H1 (cell line): ENCODE results near the gene AIFM1. TPM values are rescaled to one million over a fixed set of nuclear protein-coding genes. Genes with fewer than 3 reads are reported as not detected.

ENCODE experiments used
- CTCF ChIA-PET: fragments of 300-600 bp; sonication (Branson Sonifier 250); formaldehyde crosslinking; loops from one replicate; lab custom pipeline; 2021; ENCODE audit not compliant: partially characterized antibody; lab: Charles Lee
- POLR2A ChIA-PET: fragments of 300-600 bp; sonication (Branson Sonifier 250); formaldehyde crosslinking; loops from one replicate; lab custom pipeline; 2021; ENCODE audit warnings: inconsistent platforms; ENCODE audit not compliant: partially characterized antibody; lab: Charles Lee
- DNase-seq, 2 experiments: peaks; one replicate each; pipeline versions ENCODE4 v3.0.0 to v3.0.0-alpha.2; 2010 to 2022; ENCODE audit warnings: low spot score in 2 of 2, low read depth in 1 of 2, mixed read lengths in 1 of 2
- FAIRE-seq: peaks from 2 replicates; lab custom pipeline; 2011; peaks lifted over from hg19 to GRCh38; lab: Jason Lieb, UNC
- H2AFZ ChIP-seq: 2 replicates; pipeline ENCODE4 v1.8.1; 2012; ENCODE audit warnings: low read length, inconsistent platforms
- H2AK5ac ChIP-seq: 2 replicates; pipeline ENCODE4 v1.6.1; 2013; ENCODE audit warnings: low read depth, low read length
- H2BK120ac ChIP-seq: replicated peaks from 2 replicates; pipeline ENCODE3; 2013; ENCODE audit warnings: low read depth, low read length, inconsistent platforms
- H2BK12ac ChIP-seq: 2 replicates; pipeline ENCODE4 v1.6.1; 2013; ENCODE audit warnings: low read depth, low read length
- H2BK15ac ChIP-seq: 2 replicates; pipeline ENCODE4 v1.6.1; 2013; ENCODE audit warnings: low read length
- H2BK20ac ChIP-seq: 2 replicates; pipeline ENCODE4 v1.6.1; 2013; ENCODE audit warnings: low read length
- H2BK5ac ChIP-seq: 2 replicates; pipeline ENCODE4 v1.6.1; 2013; ENCODE audit warnings: low read depth, low read length
- H3K14ac ChIP-seq: 2 replicates; pipeline ENCODE4 v1.6.1; 2013; ENCODE audit warnings: inconsistent platforms; ENCODE audit not compliant: insufficient read length
- H3K18ac ChIP-seq: 2 replicates; pipeline ENCODE4 v1.6.1; 2013; ENCODE audit warnings: low read length; ENCODE audit errors: extremely low read depth
- H3K23ac ChIP-seq: 2 replicates; pipeline ENCODE4 v1.6.1; 2013; ENCODE audit warnings: inconsistent platforms; ENCODE audit not compliant: insufficient read length
- H3K23me2 ChIP-seq: 2 replicates; pipeline ENCODE4 v1.6.1; 2013; ENCODE audit warnings: low read depth, low read length
- H3K27ac ChIP-seq: 2 replicates; pipeline ENCODE4 v1.6.1; 2011; ENCODE audit warnings: low read depth, low read length, inconsistent platforms
- H3K27me3 ChIP-seq, 4 experiments: replicated peaks in 1 of 4; 1 replicate in 1 of 4; 2 replicates in 3 of 4; pipeline versions ENCODE4 v1.6.1 to v1.8.1; 2011 to 2013; ENCODE audit warnings: low read length in 3 of 4, mild to moderate bottlenecking in 3 of 4, inconsistent platforms in 2 of 4, mixed read lengths in 2 of 4, moderate library complexity in 1 of 4; ENCODE audit not compliant: control insufficient read depth in 3 of 4, insufficient read depth in 3 of 4; ENCODE audit errors: extremely low read depth in 1 of 4
- H3K36me3 ChIP-seq, 4 experiments: 2 replicates each; pipeline versions ENCODE4 v1.6.1 to v1.8.1; 2011 to 2013; ENCODE audit warnings: mild to moderate bottlenecking in 4 of 4, low read length in 3 of 4, moderate library complexity in 2 of 4, control low read depth in 1 of 4, inconsistent platforms in 1 of 4; ENCODE audit not compliant: insufficient read depth in 4 of 4, control insufficient read depth in 2 of 4
- H3K4ac ChIP-seq: replicated peaks from 2 replicates; pipeline ENCODE3; 2013; ENCODE audit warnings: low read length, low read depth, mixed read lengths, inconsistent platforms; ENCODE audit not compliant: insufficient read length
- H3K4me1 ChIP-seq, 4 experiments: replicated peaks in 1 of 4; 1 replicate in 1 of 4; 2 replicates in 3 of 4; pipeline versions ENCODE4 v1.6.1 to v1.8.1; 2011 to 2013; ENCODE audit warnings: low read length in 3 of 4, inconsistent platforms in 2 of 4, mixed read lengths in 1 of 4; ENCODE audit not compliant: insufficient read depth in 4 of 4, control insufficient read depth in 3 of 4
- H3K4me2 ChIP-seq, 2 experiments: 2 replicates each; pipeline versions ENCODE4 v1.6.1 to v1.8.1; 2011 to 2013; ENCODE audit warnings: low read depth in 2 of 2, low read length in 2 of 2, control low read depth in 1 of 2, inconsistent platforms in 1 of 2, mild to moderate bottlenecking in 1 of 2; ENCODE audit not compliant: insufficient read depth in 1 of 2
- H3K4me3 ChIP-seq, 4 experiments: fragments of 200-600, 300-600 bp in 1 of 4; sonication (generic), shearing (Covaris generic), sonication (Bioruptor Twin) in 1 of 4; 2 replicates each; pipeline versions ENCODE4 v1.5.1 to v1.8.1; 2011 to 2016; ENCODE audit warnings: low read length in 4 of 4, low read depth in 3 of 4, control low read depth in 2 of 4, inconsistent platforms in 2 of 4, mild to moderate bottlenecking in 2 of 4, mixed read lengths in 1 of 4, moderate library complexity in 1 of 4; ENCODE audit not compliant: insufficient read depth in 2 of 4; ENCODE audit errors: extremely low read depth in 1 of 4
- H3K56ac ChIP-seq: replicated peaks from 2 replicates; pipeline ENCODE3; 2013; ENCODE audit warnings: low read depth, mild to moderate bottlenecking, mixed read lengths, low read length, inconsistent platforms; ENCODE audit not compliant: insufficient read length
- H3K79me1 ChIP-seq: 2 replicates; pipeline ENCODE4 v1.6.1; 2013; ENCODE audit warnings: low read depth, low read length, control low read depth
- H3K79me2 ChIP-seq, 2 experiments: 2 replicates each; pipeline versions ENCODE4 v1.6.1 to v1.8.1; 2012 to 2013; ENCODE audit warnings: low read length in 2 of 2, mild to moderate bottlenecking in 2 of 2, inconsistent platforms in 1 of 2; ENCODE audit not compliant: insufficient read depth in 2 of 2, control insufficient read depth in 1 of 2
- H3K9ac ChIP-seq, 4 experiments: replicated peaks in 1 of 4; 1 replicate in 1 of 4; 2 replicates in 3 of 4; pipeline versions ENCODE4 v1.6.1 to v1.8.1; 2011 to 2013; ENCODE audit warnings: low read depth in 3 of 4, low read length in 3 of 4, control low read depth in 2 of 4, mild to moderate bottlenecking in 2 of 4, moderate library complexity in 2 of 4, inconsistent platforms in 1 of 4; ENCODE audit errors: extremely low read depth in 1 of 4
- H3K9me3 ChIP-seq, 2 experiments: 2 replicates each; pipeline versions ENCODE4 v1.6.1 to v1.8.1; 2012 to 2013; ENCODE audit warnings: mild to moderate bottlenecking in 2 of 2, moderate library complexity in 2 of 2, control low read depth in 1 of 2, inconsistent platforms in 1 of 2, low read depth in 1 of 2, low read length in 1 of 2, mixed read lengths in 1 of 2; ENCODE audit not compliant: insufficient read depth in 2 of 2
- H4K20me1 ChIP-seq, 2 experiments: replicated peaks in 1 of 2; 2 replicates each; pipeline versions ENCODE3 to v1.8.1; 2011 to 2013; ENCODE audit warnings: inconsistent platforms in 2 of 2, low read length in 2 of 2, mild to moderate bottlenecking in 1 of 2; ENCODE audit not compliant: insufficient read depth in 2 of 2, control insufficient read depth in 1 of 2
- H4K5ac ChIP-seq: 2 replicates; pipeline ENCODE4 v1.6.1; 2013; ENCODE audit warnings: low read length, low read depth, mixed read lengths, inconsistent platforms; ENCODE audit not compliant: insufficient read length
- H4K8ac ChIP-seq: 2 replicates; pipeline ENCODE4 v1.8.0; 2013; ENCODE audit warnings: mild to moderate bottlenecking, moderate library complexity, low read length, inconsistent platforms; ENCODE audit not compliant: insufficient read depth; ENCODE audit errors: extremely low read depth
- H4K91ac ChIP-seq: replicated peaks from 2 replicates; pipeline ENCODE3; 2013; ENCODE audit warnings: low read length, mixed read lengths, inconsistent platforms; ENCODE audit not compliant: insufficient read length
- BCL11A ChIP-seq, 2 experiments: IDR thresholded peaks; one replicate each; pipeline ENCODE4 v1.6.1; 2011; ENCODE audit warnings: low read depth in 2 of 2, low read length in 2 of 2, mild to moderate bottlenecking in 2 of 2
- KDM1A ChIP-seq: fragments of 200-600, 300-600 bp; sonication (generic); IDR thresholded peaks from 2 replicates; pipeline ENCODE4 v1.7.1; 2016; ENCODE audit warnings: mild to moderate bottlenecking, low read length, borderline replicate concordance
- PHF8 ChIP-seq: fragments of 200-600 bp; sonication (generic); conservative IDR thresholded peaks from 2 replicates; pipeline ENCODE4 v1.7.1; 2012; ENCODE audit warnings: low read depth, mild to moderate bottlenecking, inconsistent platforms, low read length, moderate library complexity
- SP1 ChIP-seq: IDR thresholded peaks from 2 replicates; pipeline ENCODE4 v1.6.1; 2011; ENCODE audit warnings: low read depth, low read length
- SP2 ChIP-seq: IDR thresholded peaks from 2 replicates; pipeline ENCODE4 v1.6.1; 2012; ENCODE audit warnings: mild to moderate bottlenecking, low read length, inconsistent platforms
- SUZ12 ChIP-seq: fragments of 200-600 bp; sonication (generic); IDR thresholded peaks from 2 replicates; pipeline ENCODE4 v1.6.1; 2012; ENCODE audit warnings: mild to moderate bottlenecking, inconsistent platforms, low read length, moderate library complexity, mixed read lengths
- WGBS, 2 experiments: shearing (Covaris generic) in 1 of 2; methylation state at CpG; one replicate each; pipeline versions ENCODE4 v1.1.6 to v1.1.7; 2013 to 2015; ENCODE audit warnings: low lambda C conversion rate in 2 of 2, mixed read lengths in 2 of 2, inconsistent platforms in 1 of 2, low coverage in 1 of 2, missing lambda C conversion rate in 1 of 2; ENCODE audit not compliant: insufficient replicate concordance in 2 of 2, insufficient coverage in 1 of 2, insufficient read length in 1 of 2; ENCODE audit errors: extremely low coverage in 1 of 2, missing lambda C conversion rate in 1 of 2; 5-methylcytosine and 5-hydroxymethylcytosine counted together
- polyA plus RNA-seq, 7 experiments: library from polyadenylated mRNA; depleted of rRNA in 3 of 7; stranded (reverse) in 5 of 7; unstranded in 2 of 7; fragments of >200 nt in 5 of 7; fragments of 200-250 nt in 2 of 7; gene quantifications; 1 replicate in 5 of 7; 2 replicates in 1 of 7; 4 replicates in 1 of 7; pipeline versions ENCODE4 v1.2.1 to v1.2.3, GENCODE V29; 2011 to 2013; ENCODE audit warnings: missing spikeins in 2 of 7, mixed read lengths in 2 of 7
- total RNA-seq: library from RNA; stranded (reverse); fragmentation: NEBNext Ultra II Directional; extraction: Animal tissue kit (Norgen Biotek cat#: 25700); gene quantifications from 2 replicates; pipeline ENCODE4 v1.2.1, GENCODE V29; 2021
- TF ChIP-seq, protein P1 (sequence below): IDR thresholded peaks from 2 replicates; pipeline ENCODE4 v1.6.1; 2012; ENCODE audit warnings: inconsistent platforms
- TF ChIP-seq, protein P2 (sequence below), 3 experiments: IDR thresholded peaks; 1 replicate in 2 of 3; 2 replicates in 1 of 3; pipeline versions ENCODE4 v1.5.1 to v1.6.1; 2011; ENCODE audit warnings: low read length in 3 of 3, mild to moderate bottlenecking in 3 of 3, inconsistent platforms in 2 of 3, low read depth in 1 of 3, moderate library complexity in 1 of 3; ENCODE audit not compliant: insufficient read depth in 1 of 3; ENCODE audit errors: control extremely low read depth in 1 of 3

The AIFM1 gene
- total and polyA plus RNA-seq, 2 of the 8 experiments (the other 6 are each of a cell fraction or from before 2014, with no cell fraction given), result 34.1 to 55.4 TPM

DNA sequence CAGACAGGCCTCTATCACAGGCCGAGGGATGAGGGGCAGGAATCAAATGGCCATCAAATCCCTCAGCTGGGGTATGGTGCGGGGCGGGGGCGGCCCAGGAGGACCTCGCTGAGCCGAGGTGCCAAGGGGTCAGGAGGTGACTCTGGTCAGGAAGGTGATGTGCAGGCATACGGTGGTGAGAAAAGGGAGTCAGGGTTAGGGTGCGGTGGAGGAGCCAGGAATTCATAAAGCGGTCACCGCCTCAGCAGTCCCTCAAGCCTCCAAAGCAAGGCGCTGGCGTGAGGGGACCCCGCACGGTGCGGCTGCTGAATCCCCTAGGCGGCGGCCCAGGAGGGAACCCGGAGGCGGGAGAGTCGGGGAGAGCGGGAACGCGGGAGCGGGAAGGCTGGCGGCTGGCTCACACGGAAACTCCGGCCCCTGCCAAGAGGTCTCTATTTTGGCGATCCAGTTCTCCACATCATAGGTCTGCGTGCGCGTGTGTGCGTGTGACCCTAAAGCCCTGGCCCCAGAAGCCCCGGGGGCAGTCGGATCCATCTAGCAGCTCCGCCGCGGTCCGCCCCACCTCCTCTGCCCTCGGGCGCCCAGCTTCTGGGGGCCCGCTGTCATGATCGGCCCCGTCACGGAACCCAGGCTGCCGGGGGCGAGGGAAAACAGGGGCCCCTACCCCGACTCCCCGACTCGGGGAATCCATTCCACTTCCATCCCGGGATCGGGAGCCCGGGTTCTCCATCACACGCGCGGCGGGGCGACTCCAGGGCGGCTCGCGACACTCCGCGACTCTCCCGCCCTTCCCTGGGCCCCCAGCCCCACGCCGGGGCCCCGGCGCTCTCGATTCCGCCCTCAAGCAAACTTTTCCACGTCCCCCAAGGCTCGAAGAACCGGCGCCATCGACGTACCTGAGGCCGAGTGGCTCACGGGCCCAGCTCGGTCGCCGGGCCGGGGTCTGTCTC is 55.9 kb downstream of the AIFM1 start:
- Histone ChIP-seq H2BK12ac (no peak overlapping the region), H3K79me2 (no peaks in the 10 kb centered on the region), H4K8ac (peak overlapping the region; percentile 68; the same call in 1 of the 2 replicates), H2BK120ac (no peak overlapping the region), H3K9ac (no peak overlapping the region), H2AK5ac (no peak overlapping the region), H3K9me3 (no peaks in the 10 kb centered on the region), H3K4me1 (peaks cover 0 to 13% (median 0%) of the 10 kb centered on the region in 4 experiments; a peak in 3 of 7 replicates), H3K18ac (no peak overlapping the region), H4K91ac (no peak overlapping the region), H3K79me1 (no peaks in the 10 kb centered on the region), H3K23ac (no peak overlapping the region), H3K27ac (no peak overlapping the region), H3K27me3 (peaks cover 20 to 37% (median 32%) of the 10 kb centered on the region in 4 experiments), H2BK15ac (no peak overlapping the region), H3K4ac (no peak overlapping the region), H3K4me3 (peak overlapping the region; percentile 23 to 58 (median 38)), H3K23me2 (peaks cover 2% of the 10 kb centered on the region; the same call in 1 of the 2 replicates), H2BK5ac (no peak overlapping the region), H3K4me2 (peak overlapping the region; percentile 61 to 82), H3K56ac (no peak overlapping the region), H4K20me1 (peaks cover 0 to 4% of the 10 kb centered on the region in 2 experiments), H3K14ac (no peak overlapping the region), H4K5ac (no peak overlapping the region), H3K36me3 (peaks cover 0 to 3% (median 0%) of the 10 kb centered on the region in 4 experiments; a peak in 1 of 8 replicates), H2AFZ (no peak overlapping the region), H2BK20ac (no peak overlapping the region)
- FAIRE-seq (no peak), DNase-seq (peak in 1 of 2 experiments; percentile 53)
- WGBS, 2 experiments, result 4% methylated on average over 26 of the region's 81 CpGs; no CpG with 5 or more reads in 1 of the 2 experiments
- CTCF ChIA-PET, result interaction anchor here (0.7 to 2.8 kb wide), 7 partner anchors 10 to 56 kb away, joined by 3 to 12 read pairs (median 4); no protein-coding TSS in a partner anchor
- POLR2A ChIA-PET, result no interaction called here
- TF ChIP-seq SP2 (no peak), SP1 (no peak), SUZ12 (peak; percentile 79), PHF8 (no peak), BCL11A (IDR thresholded peaks at IDR 0.05; ENCODE audit: low read depth in 2 of 2, low read length in 2 of 2) (no peak), KDM1A (no peak)
- TF ChIP-seq, protein P1, sequence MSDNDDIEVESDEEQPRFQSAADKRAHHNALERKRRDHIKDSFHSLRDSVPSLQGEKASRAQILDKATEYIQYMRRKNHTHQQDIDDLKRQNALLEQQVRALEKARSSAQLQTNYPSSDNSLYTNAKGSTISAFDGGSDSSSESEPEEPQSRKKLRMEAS, result peak; percentile 72
- TF ChIP-seq, protein P2, sequence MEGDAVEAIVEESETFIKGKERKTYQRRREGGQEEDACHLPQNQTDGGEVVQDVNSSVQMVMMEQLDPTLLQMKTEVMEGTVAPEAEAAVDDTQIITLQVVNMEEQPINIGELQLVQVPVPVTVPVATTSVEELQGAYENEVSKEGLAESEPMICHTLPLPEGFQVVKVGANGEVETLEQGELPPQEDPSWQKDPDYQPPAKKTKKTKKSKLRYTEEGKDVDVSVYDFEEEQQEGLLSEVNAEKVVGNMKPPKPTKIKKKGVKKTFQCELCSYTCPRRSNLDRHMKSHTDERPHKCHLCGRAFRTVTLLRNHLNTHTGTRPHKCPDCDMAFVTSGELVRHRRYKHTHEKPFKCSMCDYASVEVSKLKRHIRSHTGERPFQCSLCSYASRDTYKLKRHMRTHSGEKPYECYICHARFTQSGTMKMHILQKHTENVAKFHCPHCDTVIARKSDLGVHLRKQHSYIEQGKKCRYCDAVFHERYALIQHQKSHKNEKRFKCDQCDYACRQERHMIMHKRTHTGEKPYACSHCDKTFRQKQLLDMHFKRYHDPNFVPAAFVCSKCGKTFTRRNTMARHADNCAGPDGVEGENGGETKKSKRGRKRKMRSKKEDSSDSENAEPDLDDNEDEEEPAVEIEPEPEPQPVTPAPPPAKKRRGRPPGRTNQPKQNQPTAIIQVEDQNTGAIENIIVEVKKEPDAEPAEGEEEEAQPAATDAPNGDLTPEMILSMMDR (IDR thresholded peaks at IDR 0.05; ENCODE audit: control extremely low read depth in 1 of 3, insufficient read depth in 1 of 3, low read depth in 1 of 3, low read length in 3 of 3), result no peak
